Measurements from ENCODE around the gene RAB13. TPM values are rescaled to one million over a fixed set of nuclear protein-coding genes. Genes with fewer than 3 reads are reported as not detected.

Gene RAB13
- total RNA-seq, 1 donor from 2014 or later = 86.4 TPM

GRCh38 chr1:153978274-153978909 lies 7.7 kb downstream of the RAB13 start:
- DNase-seq (ENCODE audit: low spot score) = no peak

GRCh38 chr1:153977250-153978240 lies 8.6 kb downstream of the RAB13 start, which contains the start of gene JTB:
JTB (minus strand) TSS chr1:153977674; CDS start chr1:153977252, 422 bp downstream.
- peak; percentile 90 for DNase-seq (ENCODE audit: low spot score)

- no peak for DNase-seq (ENCODE audit: low spot score)
These were observed 9.3 kb downstream of the RAB13 start for GRCh38 chr1:153976819-153977249.

- no peak for DNase-seq (ENCODE audit: low spot score)
These were observed 12.6 kb downstream of the RAB13 start for GRCh38 chr1:153973525-153973924.

GRCh38 chr1:153973071-153973470 lies 13.1 kb downstream of the RAB13 start:
- no peak for DNase-seq (ENCODE audit: low spot score)

GRCh38 chr1:153970346-153970745 lies 15.8 kb downstream of the RAB13 start:
- DNase-seq (ENCODE audit: low spot score) = no peak

- no peak for DNase-seq (ENCODE audit: low spot score)
These were observed 17.2 kb downstream of the RAB13 start for GRCh38 chr1:153968972-153969371.

- DNase-seq (ENCODE audit: low spot score) = no peak
These were observed 17.7 kb downstream of the RAB13 start for GRCh38 chr1:153968408-153968807.

- DNase-seq (ENCODE audit: low spot score) = no peak
These were observed 18.2 kb downstream of the RAB13 start for GRCh38 chr1:153968000-153968363.

- DNase-seq (ENCODE audit: low spot score) = peak; percentile 91
These were observed 18.8 kb downstream of the RAB13 start, which contains the start of gene CREB3L4 for GRCh38 chr1:153967107-153967999. CREB3L4 (plus strand) TSS chr1:153967902; CDS start chr1:153968526, 624 bp downstream.

- no peak for DNase-seq (ENCODE audit: low spot score)
These were observed 22.2 kb downstream of the RAB13 start for GRCh38 chr1:153963850-153964331.

- peak; percentile 100 for DNase-seq (ENCODE audit: low spot score)
These were observed 22.9 kb downstream of the RAB13 start, which contains the start of gene SLC39A1 for GRCh38 chr1:153963030-153963849. SLC39A1 (minus strand) TSS chr1:153963537; CDS start chr1:153962715, 822 bp downstream.

- no peak for DNase-seq (ENCODE audit: low spot score)
These were observed 23.8 kb downstream of the RAB13 start for GRCh38 chr1:153962088-153963029.

GRCh38 chr1:153961421-153961820 lies 24.7 kb downstream of the RAB13 start:
- DNase-seq (ENCODE audit: low spot score) = no peak

- no peak for DNase-seq (ENCODE audit: low spot score)
These were observed 25.9 kb downstream of the RAB13 start for GRCh38 chr1:153960206-153960605.

- DNase-seq (ENCODE audit: low spot score) = no peak
These were observed 26.7 kb downstream of the RAB13 start for GRCh38 chr1:153959454-153959853.

- DNase-seq (ENCODE audit: low spot score) = no peak
These were observed 27.2 kb downstream of the RAB13 start for GRCh38 chr1:153958961-153959260.

- DNase-seq (ENCODE audit: low spot score) = peak; percentile 98
These were observed 27.8 kb downstream of the RAB13 start, which contains the start of gene CRTC2 for GRCh38 chr1:153958111-153958960. CRTC2 (minus strand) TSS chr1:153958612; CDS start chr1:153958497, 115 bp downstream.
